Endothelial cell of umbilical vein (primary cell): ENCODE results near the gene IGFBP2.

Source experiments
- CTCF ChIP-seq, 2 donors: IDR thresholded peaks; 1 replicate in 1 of 2; 2 replicates in 1 of 2; pipeline ENCODE4 v1.5.1; 2011; ENCODE audit warnings: low read length in 2 of 2, mild to moderate bottlenecking in 2 of 2, moderate library complexity in 2 of 2, control low read depth in 1 of 2, inconsistent platforms in 1 of 2, low read depth in 1 of 2; ENCODE audit not compliant: insufficient read depth in 1 of 2; ENCODE audit errors: extremely low read depth in 1 of 2
- EZH2 ChIP-seq: IDR thresholded peaks from 2 replicates; pipeline ENCODE4 v1.6.1; 2012; ENCODE audit warnings: borderline replicate concordance, low read depth, mild to moderate bottlenecking, moderate library complexity, low read length, inconsistent platforms; ENCODE audit not compliant: severe bottlenecking
- FOS ChIP-seq: IDR thresholded peaks from 2 replicates; pipeline ENCODE4 v1.6.1; 2011; ENCODE audit warnings: mild to moderate bottlenecking, low read length, moderate library complexity, borderline replicate concordance; ENCODE audit not compliant: insufficient read depth
- JUN ChIP-seq: IDR thresholded peaks from 2 replicates; pipeline ENCODE4 v1.6.1; 2011; ENCODE audit warnings: borderline replicate concordance, low read depth; ENCODE audit not compliant: insufficient read length, insufficient read depth
- POLR2A ChIP-seq: IDR thresholded peaks from 2 replicates; pipeline ENCODE4 v1.6.1; 2012; ENCODE audit warnings: low read depth, mild to moderate bottlenecking, control low read depth, low read length
- POLR2AphosphoS5 ChIP-seq: IDR thresholded peaks from 2 replicates; pipeline ENCODE4 v1.6.1; 2012; ENCODE audit warnings: low read depth, mild to moderate bottlenecking, control low read depth, low read length, moderate library complexity; ENCODE audit not compliant: insufficient read depth

GRCh38 chr2:216690456-216690852 is 57.2 kb downstream of the IGFBP2 start:
- TF ChIP-seq CTCF (IDR thresholded peaks at IDR 0.05; ENCODE audit: extremely low read depth in 1 of 2, insufficient read depth in 1 of 2, low read depth in 1 of 2, low read length in 2 of 2) (no peak), EZH2 (no peak), JUN (no peak), POLR2A (no peak), POLR2AphosphoS5 (no peak), FOS (no peak)
